Endodermal cell (in vitro differentiated cells): Measurements from ENCODE around the gene SYNDIG1L. TPM values are rescaled to one million over a fixed set of nuclear protein-coding genes. Genes with fewer than 3 reads are reported as not detected.

Experiments
- DNase-seq: peaks from one replicate; pipeline ENCODE4 v3.0.0-alpha.2; 2017
- H3K27ac ChIP-seq: 2 replicates; pipeline ENCODE4 v1.5.1; 2013; ENCODE audit warnings: mild to moderate bottlenecking, low read depth, low read length, moderate library complexity
- H3K27me3 ChIP-seq: 2 replicates; pipeline ENCODE4 v1.6.1; 2013; ENCODE audit warnings: mild to moderate bottlenecking, low read length, moderate library complexity; ENCODE audit not compliant: insufficient read depth, control insufficient read depth, poor library complexity, severe bottlenecking
- H3K36me3 ChIP-seq: 2 replicates; pipeline ENCODE4 v1.7.0; 2013; ENCODE audit warnings: mild to moderate bottlenecking, low read length, moderate library complexity; ENCODE audit not compliant: control insufficient read depth, insufficient read depth
- H3K4me1 ChIP-seq: one replicate; pipeline ENCODE4 v1.7.0; 2013; ENCODE audit warnings: low read length; ENCODE audit not compliant: control insufficient read depth, insufficient read depth
- H3K4me3 ChIP-seq: 2 replicates; pipeline ENCODE4 v1.5.1; 2013; ENCODE audit warnings: mild to moderate bottlenecking, low read length, moderate library complexity
- H3K9ac ChIP-seq: 2 replicates; pipeline ENCODE4 v1.6.1; 2013; ENCODE audit warnings: mild to moderate bottlenecking, low read length, moderate library complexity; ENCODE audit not compliant: poor library complexity, severe bottlenecking; ENCODE audit errors: extremely low read depth
- H3K9me3 ChIP-seq: 2 replicates; pipeline ENCODE4 v1.6.1; 2013; ENCODE audit warnings: mild to moderate bottlenecking, low read length, moderate library complexity; ENCODE audit not compliant: control insufficient read depth
- H3K27ac Mint-ChIP-seq: 2 replicates; pipeline ENCODE4 v1.8.0; 2020; ENCODE audit warnings: mixed read lengths
- H3K27me3 Mint-ChIP-seq: 2 replicates; pipeline ENCODE4 v1.8.0; 2021; ENCODE audit warnings: mild to moderate bottlenecking, mixed read lengths; ENCODE audit not compliant: insufficient read depth
- H3K36me3 Mint-ChIP-seq: 2 replicates; pipeline ENCODE4 v1.8.0; 2020; ENCODE audit warnings: low read depth, mixed read lengths
- H3K4me1 Mint-ChIP-seq: 2 replicates; pipeline ENCODE4 v1.8.0; 2020; ENCODE audit warnings: mixed read lengths
- H3K4me3 Mint-ChIP-seq: 2 replicates; pipeline ENCODE4 v1.8.0; 2020; ENCODE audit warnings: mild to moderate bottlenecking, moderate library complexity, mixed read lengths
- H3K9me3 Mint-ChIP-seq: 2 replicates; pipeline ENCODE4 v1.8.0; 2020; ENCODE audit warnings: mild to moderate bottlenecking, mixed read lengths
- WGBS, 2 experiments: methylation state at CpG; one replicate each; pipeline versions ENCODE4 v1.1.5 to v1.1.7; 2013; ENCODE audit warnings: missing lambda C conversion rate in 2 of 2, mixed read lengths in 1 of 2; ENCODE audit not compliant: insufficient coverage in 1 of 2, insufficient read length in 1 of 2; 5-methylcytosine and 5-hydroxymethylcytosine counted together
- total RNA-seq, 2 donors: library from RNA; stranded (reverse); fragmentation: NEBNext Ultra II Directional in 1 of 2; extraction: Animal tissue kit (Norgen Biotek cat#: 25700) in 1 of 2; gene quantifications; 2 replicates in 1 of 2; 3 replicates in 1 of 2; pipeline ENCODE4 v1.2.1, GENCODE V29; 2021
- TF ChIP-seq, protein P1 (sequence below): fragments of 200-600 bp; sonication (generic); conservative IDR thresholded peaks from 2 replicates; pipeline ENCODE4 v1.5.0; 2021; ENCODE audit warnings: antibody characterized with exemption, mild to moderate bottlenecking

Gene SYNDIG1L
- total RNA-seq, 2 donors from 2014 or later = 2.0 to 4.1 TPM

DNA sequence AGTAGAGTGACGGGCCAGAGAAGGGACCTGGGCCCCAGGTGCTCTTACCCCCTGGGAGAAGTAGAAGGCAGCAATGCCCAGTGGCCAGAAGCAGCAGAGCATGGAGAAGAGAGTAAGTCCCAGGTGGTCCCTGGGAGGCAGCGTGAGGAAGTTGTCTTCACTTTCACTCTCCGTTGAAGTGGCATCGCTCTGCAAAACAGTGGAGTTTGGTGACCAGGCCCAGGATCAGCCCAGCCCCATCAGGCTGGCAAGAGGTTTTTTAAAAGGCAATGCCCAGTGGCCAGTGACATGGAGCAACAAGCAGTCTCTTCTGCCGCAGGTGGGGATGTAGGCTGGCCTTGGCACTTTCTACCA is 18.2 kb downstream of the SYNDIG1L start:
- peak; percentile 38 for DNase-seq
- TF ChIP-seq, protein P1, sequence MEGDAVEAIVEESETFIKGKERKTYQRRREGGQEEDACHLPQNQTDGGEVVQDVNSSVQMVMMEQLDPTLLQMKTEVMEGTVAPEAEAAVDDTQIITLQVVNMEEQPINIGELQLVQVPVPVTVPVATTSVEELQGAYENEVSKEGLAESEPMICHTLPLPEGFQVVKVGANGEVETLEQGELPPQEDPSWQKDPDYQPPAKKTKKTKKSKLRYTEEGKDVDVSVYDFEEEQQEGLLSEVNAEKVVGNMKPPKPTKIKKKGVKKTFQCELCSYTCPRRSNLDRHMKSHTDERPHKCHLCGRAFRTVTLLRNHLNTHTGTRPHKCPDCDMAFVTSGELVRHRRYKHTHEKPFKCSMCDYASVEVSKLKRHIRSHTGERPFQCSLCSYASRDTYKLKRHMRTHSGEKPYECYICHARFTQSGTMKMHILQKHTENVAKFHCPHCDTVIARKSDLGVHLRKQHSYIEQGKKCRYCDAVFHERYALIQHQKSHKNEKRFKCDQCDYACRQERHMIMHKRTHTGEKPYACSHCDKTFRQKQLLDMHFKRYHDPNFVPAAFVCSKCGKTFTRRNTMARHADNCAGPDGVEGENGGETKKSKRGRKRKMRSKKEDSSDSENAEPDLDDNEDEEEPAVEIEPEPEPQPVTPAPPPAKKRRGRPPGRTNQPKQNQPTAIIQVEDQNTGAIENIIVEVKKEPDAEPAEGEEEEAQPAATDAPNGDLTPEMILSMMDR = no peak
- Mint-ChIP-seq H3K4me3 (no peak overlapping the region), H3K27ac (no peak overlapping the region), H3K9me3 (no peaks in the 10 kb centered on the region), H3K27me3 (peaks cover 18% of the 10 kb centered on the region), H3K4me1 (peaks cover 24% of the 10 kb centered on the region), H3K36me3 (no peaks in the 10 kb centered on the region)
- H3K4me3 ChIP-seq = no peak overlapping the region
- peaks cover 33% of the 10 kb centered on the region for H3K4me1 ChIP-seq
- no peak overlapping the region for H3K9ac ChIP-seq
- 98 to 100% methylated on average over 3 to 5 of the region's 5 CpGs for WGBS, 2 experiments
- H3K27ac ChIP-seq = no peak overlapping the region
- no peaks in the 10 kb centered on the region for H3K36me3 ChIP-seq
- H3K9me3 ChIP-seq = no peaks in the 10 kb centered on the region
- no peaks in the 10 kb centered on the region for H3K27me3 ChIP-seq

DNA sequence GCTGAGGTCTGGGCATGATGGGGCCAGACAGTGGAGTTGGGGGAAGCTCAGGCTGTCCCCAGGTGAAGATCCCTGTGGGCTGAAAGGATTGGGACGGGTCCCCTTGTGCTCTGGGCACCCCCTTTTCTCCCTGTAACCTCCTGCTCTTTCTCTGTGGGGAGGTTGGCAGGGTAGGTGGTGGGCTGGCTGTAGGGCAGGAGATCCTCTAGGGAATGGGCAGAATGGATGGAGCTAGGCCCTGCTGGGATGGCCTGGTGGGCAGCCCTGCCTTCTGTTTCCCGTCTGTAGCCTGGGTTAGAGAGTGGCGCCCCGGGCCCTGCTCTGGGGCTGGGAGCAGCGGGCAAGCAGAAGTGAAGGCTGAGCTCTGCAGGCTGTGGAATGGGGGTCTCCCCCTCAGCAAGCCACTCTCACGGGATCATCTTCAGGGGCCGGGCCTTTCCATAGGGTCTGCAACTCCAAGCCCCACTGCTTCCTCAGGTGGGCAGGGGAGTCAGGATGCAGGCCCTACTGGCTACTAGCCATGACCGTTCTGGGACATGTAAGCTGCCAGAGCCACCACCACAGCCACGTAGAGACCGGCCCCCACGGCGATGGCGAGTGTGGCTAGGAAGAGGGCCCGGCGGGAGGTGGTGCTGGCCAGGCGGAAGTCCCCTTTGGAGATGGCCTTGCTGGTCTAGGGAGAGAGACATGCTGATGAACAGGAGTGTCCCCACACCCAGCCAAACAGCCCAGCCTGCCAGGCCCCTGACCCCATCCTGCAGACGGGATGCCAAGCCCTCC is 18.8 kb downstream of the SYNDIG1L start:
- TF ChIP-seq, protein P1 = no peak
- no peak overlapping the region for H3K9ac ChIP-seq
- H3K27ac ChIP-seq = no peak overlapping the region
- no peak overlapping the region for H3K4me3 ChIP-seq
- H3K36me3 Mint-ChIP-seq = no peaks in the 10 kb centered on the region
- H3K4me1 Mint-ChIP-seq = peaks cover 28% of the 10 kb centered on the region
- no peaks in the 10 kb centered on the region for H3K9me3 ChIP-seq
- 96 to 99% methylated on average over 10 to 17 of the region's 17 CpGs for WGBS, 2 experiments
- no peaks in the 10 kb centered on the region for H3K36me3 ChIP-seq
- H3K27me3 ChIP-seq = no peaks in the 10 kb centered on the region
- no peaks in the 10 kb centered on the region for H3K9me3 Mint-ChIP-seq
- peaks cover 15% of the 10 kb centered on the region for H3K27me3 Mint-ChIP-seq
- peak; percentile 43 for DNase-seq
- no peak overlapping the region for H3K4me3 Mint-ChIP-seq
- H3K27ac Mint-ChIP-seq = peak overlapping the region; percentile 21
- peaks cover 33% of the 10 kb centered on the region for H3K4me1 ChIP-seq

DNA sequence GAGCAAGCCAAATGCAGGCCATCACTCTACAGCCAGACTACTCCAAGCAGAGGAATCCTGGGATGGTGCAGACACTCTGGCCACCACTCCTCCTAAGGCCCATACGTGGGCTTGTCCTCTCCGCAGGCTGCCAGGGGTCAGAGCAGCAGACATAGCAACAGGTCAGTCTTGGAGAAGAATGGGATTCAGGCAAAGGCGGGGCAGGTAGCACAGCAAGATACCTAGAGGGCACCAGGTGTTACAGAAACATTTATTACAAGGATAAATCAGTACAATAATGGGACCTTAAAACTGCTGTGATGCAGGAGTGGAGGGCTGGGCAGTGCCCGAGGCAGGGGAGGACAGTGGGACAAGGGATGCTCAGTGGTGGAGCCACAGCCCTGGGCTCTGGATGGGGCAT is 20.3 kb downstream of the SYNDIG1L start:
- TF ChIP-seq, protein P1 = no peak
- Histone ChIP-seq H3K9ac (no peak overlapping the region), H3K4me3 (no peak overlapping the region), H3K9me3 (no peaks in the 10 kb centered on the region), H3K27me3 (no peaks in the 10 kb centered on the region), H3K4me1 (peaks cover 35% of the 10 kb centered on the region), H3K27ac (no peak overlapping the region), H3K36me3 (no peaks in the 10 kb centered on the region)
- H3K9me3 Mint-ChIP-seq = no peaks in the 10 kb centered on the region
- peak; percentile 33 for DNase-seq
- no peaks in the 10 kb centered on the region for H3K36me3 Mint-ChIP-seq
- WGBS, 2 experiments = 92% methylated on average over 4 of the region's 4 CpGs
- H3K4me3 Mint-ChIP-seq = no peak overlapping the region
- peaks cover 33% of the 10 kb centered on the region for H3K4me1 Mint-ChIP-seq
- H3K27me3 Mint-ChIP-seq = peaks cover 11% of the 10 kb centered on the region
- no peak overlapping the region for H3K27ac Mint-ChIP-seq
